Measurements from ENCODE around the gene GPSM3.
A peak's percentile ranks its signal among the peaks of the same experiment; 100 is the strongest.

Gene GPSM3

GRCh38 chr6:32173051-32173727, 19.3 kb downstream of the GPSM3 start:
- DNase-seq (ENCODE audit: low read depth) = no peak

GRCh38 chr6:32171234-32171633, 21.2 kb downstream of the GPSM3 start:
- DNase-seq (ENCODE audit: low read depth) = no peak

- no peak for DNase-seq (ENCODE audit: low read depth)
Measured at GRCh38 chr6:32170294-32170693, 22.1 kb downstream of the GPSM3 start.

GRCh38 chr6:32168807-32169591, 23.4 kb downstream of the GPSM3 start:
- no peak for DNase-seq (ENCODE audit: low read depth)

- no peak for DNase-seq (ENCODE audit: low read depth)
Measured at GRCh38 chr6:32168350-32168749, 24.1 kb downstream of the GPSM3 start.

- DNase-seq (ENCODE audit: low read depth) = no peak
Measured at GRCh38 chr6:32167761-32168262, 24.6 kb downstream of the GPSM3 start.

GRCh38 chr6:32167154-32167760, 25.2 kb downstream of the GPSM3 start:
- no peak for DNase-seq (ENCODE audit: low read depth)

GRCh38 chr6:32166411-32167061, 25.9 kb downstream of the GPSM3 start:
- DNase-seq (ENCODE audit: low read depth) = no peak

GRCh38 chr6:32164295-32164694, 28.1 kb downstream of the GPSM3 start, which contains the start of gene EGFL8:
Gene EGFL8 (plus strand): TSS chr6:32164595. CDS start chr6:32166166, 1,571 bp downstream.
- no peak for DNase-seq (ENCODE audit: low read depth)

- no peak for DNase-seq (ENCODE audit: low read depth)
Measured at GRCh38 chr6:32163559-32164258, 28.7 kb downstream of the GPSM3 start.

GRCh38 chr6:32158052-32158451, 34.4 kb downstream of the GPSM3 start:
- DNase-seq (ENCODE audit: low read depth) = no peak

- no peak for DNase-seq (ENCODE audit: low read depth)
Measured at GRCh38 chr6:32156891-32157290, 35.6 kb downstream of the GPSM3 start.

- peak; percentile 46 for DNase-seq (ENCODE audit: low read depth)
Measured at GRCh38 chr6:32154514-32155161, 37.8 kb downstream of the GPSM3 start.

GRCh38 chr6:32153564-32154513, 38.6 kb downstream of the GPSM3 start, which contains the start of gene PPT2:
Gene PPT2 (plus strand): TSS chr6:32154141. CDS start chr6:32154595, 454 bp downstream.
- DNase-seq (ENCODE audit: low read depth) = peak; percentile 79

GRCh38 chr6:32152769-32153563, 39.5 kb downstream of the GPSM3 start:
- DNase-seq (ENCODE audit: low read depth) = no peak

- DNase-seq (ENCODE audit: low read depth) = no peak
Measured at GRCh38 chr6:32151863-32152768, 40.3 kb downstream of the GPSM3 start, which contains the start of gene PRRT1. Gene PRRT1 (minus strand): TSS chr6:32151939. CDS start chr6:32151827, 112 bp downstream.

GRCh38 chr6:32151181-32151862, 41.1 kb downstream of the GPSM3 start:
- DNase-seq (ENCODE audit: low read depth) = no peak

Data from activated T-cell treated with anti-CD3 and anti-CD28 coated beads for 24 hours (primary cell).